ENCODE results near the gene TMEM121. TPM values are rescaled to one million over a fixed set of nuclear protein-coding genes. Genes with fewer than 3 reads are reported as not detected.

TMEM121 gene
- total RNA-seq, 1 experiment from 2014 or later, result 1.0 TPM

DNA sequence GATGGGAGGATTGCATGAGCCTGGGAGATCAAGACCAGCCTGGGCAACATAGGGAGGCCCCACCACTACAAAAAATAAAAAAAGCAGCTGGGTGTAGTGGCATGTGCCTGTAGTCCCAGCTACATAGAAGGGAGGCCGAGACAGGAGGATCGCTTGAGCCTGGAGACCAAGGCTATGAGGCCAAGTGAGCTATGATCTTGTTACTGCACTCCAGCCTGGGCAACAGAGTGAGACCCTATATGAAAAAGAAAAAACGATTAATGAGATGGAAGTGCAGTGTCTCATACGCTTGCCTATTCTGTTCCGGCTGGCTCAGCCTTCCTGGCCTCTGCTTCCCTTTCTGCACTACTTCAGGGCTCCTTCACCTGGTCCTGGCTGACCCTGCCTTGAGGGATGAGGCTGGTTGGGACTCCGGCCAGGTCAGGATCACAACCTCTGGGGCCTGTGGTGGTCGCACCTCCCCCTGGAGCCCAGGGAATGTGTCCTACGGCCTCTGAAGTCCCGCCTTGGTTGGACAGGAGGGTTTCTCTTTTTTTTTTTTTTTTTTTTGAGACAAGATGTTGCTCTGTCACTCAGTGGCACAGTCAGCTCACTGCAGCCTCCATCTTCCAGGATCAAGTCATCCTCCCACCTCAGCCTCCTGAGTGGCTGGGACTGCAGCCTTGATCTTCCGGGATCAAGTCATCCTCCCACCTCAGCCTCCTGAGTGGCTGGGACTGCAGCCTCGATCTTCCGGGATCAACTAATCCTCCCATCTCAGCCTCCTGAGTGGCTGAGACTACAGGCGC lies 24.7 kb upstream of the TMEM121 start:
- Histone ChIP-seq H3K27me3 (ENCODE audit: insufficient read depth, low read depth) (0 out of 2 replicates have a peak, but pooled peaks cover 9% of the 10 kb centered on the region), H2AFZ (no peak overlapping the region), H3K9me3 (ENCODE audit: insufficient read depth, low read depth) (no peaks in the 10 kb centered on the region), H3K4me1 (replicated peaks; ENCODE audit: insufficient read depth) (no peaks in the 10 kb centered on the region), H3K9me2 (ENCODE audit: insufficient read depth) (no peaks in the 10 kb centered on the region), H3K27ac (no peak overlapping the region), H3K79me2 (ENCODE audit: low read depth) (no peaks in the 10 kb centered on the region), H4K20me1 (ENCODE audit: insufficient read depth) (no peaks in the 10 kb centered on the region), H3K4me2 (no peak overlapping the region), H3K36me3 (ENCODE audit: low read depth) (no peaks in the 10 kb centered on the region), H3F3A (ENCODE audit: insufficient read depth, low read depth) (0 out of 2 replicates have a peak, but pooled peaks cover 3% of the 10 kb centered on the region), H3K4me3 (no peak overlapping the region)
- POLR2A ChIA-PET (ENCODE audit: unreplicated experiment), result no interaction called here
- BruUV-seq (replicated peaks), result no TSS peak
- intact Hi-C loops (cut with micrococcal nuclease; ENCODE audit: unreplicated experiment), result no loop called here
- TF ChIP-seq EZH2 (IDR thresholded peaks at IDR 0.05; ENCODE audit: low read depth), result no peak
- TF ChIP-seq, protein P1, sequence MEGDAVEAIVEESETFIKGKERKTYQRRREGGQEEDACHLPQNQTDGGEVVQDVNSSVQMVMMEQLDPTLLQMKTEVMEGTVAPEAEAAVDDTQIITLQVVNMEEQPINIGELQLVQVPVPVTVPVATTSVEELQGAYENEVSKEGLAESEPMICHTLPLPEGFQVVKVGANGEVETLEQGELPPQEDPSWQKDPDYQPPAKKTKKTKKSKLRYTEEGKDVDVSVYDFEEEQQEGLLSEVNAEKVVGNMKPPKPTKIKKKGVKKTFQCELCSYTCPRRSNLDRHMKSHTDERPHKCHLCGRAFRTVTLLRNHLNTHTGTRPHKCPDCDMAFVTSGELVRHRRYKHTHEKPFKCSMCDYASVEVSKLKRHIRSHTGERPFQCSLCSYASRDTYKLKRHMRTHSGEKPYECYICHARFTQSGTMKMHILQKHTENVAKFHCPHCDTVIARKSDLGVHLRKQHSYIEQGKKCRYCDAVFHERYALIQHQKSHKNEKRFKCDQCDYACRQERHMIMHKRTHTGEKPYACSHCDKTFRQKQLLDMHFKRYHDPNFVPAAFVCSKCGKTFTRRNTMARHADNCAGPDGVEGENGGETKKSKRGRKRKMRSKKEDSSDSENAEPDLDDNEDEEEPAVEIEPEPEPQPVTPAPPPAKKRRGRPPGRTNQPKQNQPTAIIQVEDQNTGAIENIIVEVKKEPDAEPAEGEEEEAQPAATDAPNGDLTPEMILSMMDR (conservative IDR thresholded peaks at IDR 0.05), result no peak
- CTCF ChIA-PET, result no interaction called here
- peak in 1 of 2 experiments; percentile 17 for DNase-seq

DNA sequence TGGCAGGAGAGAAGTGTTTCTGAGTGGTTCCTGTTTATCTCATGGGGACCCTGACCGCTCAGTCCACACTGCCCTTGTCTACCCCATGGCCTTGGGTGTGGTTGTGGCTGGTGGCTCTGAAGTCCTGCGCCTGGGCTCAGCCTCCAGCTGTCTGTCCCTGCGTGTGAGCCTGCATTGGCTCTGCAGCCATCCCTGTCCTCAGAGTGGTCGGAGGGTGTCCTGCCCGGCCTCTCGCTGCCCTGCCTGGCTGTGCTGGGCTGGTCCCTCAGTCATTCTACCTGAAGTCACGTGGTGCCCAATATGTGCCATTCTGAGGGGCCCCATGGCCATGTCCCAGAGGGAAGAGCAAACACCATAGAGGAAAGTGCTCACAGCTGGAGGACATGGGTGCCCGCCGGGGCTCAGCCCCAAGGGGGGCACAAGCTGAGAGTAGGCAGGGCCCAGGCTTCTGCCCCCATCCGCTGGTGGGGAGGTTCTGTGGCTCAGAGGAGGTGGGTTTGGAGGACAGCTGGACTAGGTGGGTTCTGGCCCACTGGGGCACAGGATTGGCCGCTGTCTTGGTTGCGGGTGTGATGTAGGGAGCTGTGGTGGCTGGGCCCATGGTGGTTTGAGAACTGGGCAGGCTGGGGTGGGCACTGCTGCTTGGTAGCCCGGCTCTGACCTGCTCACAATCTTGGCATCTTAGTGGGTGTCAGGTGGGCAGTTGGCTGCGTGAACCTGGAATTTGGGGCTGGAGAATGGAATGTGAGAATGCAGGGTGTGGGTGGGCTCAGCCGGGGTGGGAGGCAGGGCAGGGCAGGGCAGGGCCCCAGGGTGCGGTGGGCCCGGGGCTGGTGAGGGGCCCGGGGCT lies 23.7 kb upstream of the TMEM121 start:
- Histone ChIP-seq H3K4me3 (no peak overlapping the region), H3K27ac (no peak overlapping the region), H3K36me3 (ENCODE audit: low read depth) (no peaks in the 10 kb centered on the region), H4K20me1 (ENCODE audit: insufficient read depth) (no peaks in the 10 kb centered on the region), H2AFZ (no peak overlapping the region), H3K9me3 (ENCODE audit: insufficient read depth, low read depth) (no peaks in the 10 kb centered on the region), H3F3A (ENCODE audit: insufficient read depth, low read depth) (0 out of 2 replicates have a peak, but pooled peaks cover 3% of the 10 kb centered on the region), H3K9me2 (ENCODE audit: insufficient read depth) (no peaks in the 10 kb centered on the region), H3K79me2 (ENCODE audit: low read depth) (no peaks in the 10 kb centered on the region), H3K27me3 (ENCODE audit: insufficient read depth, low read depth) (peaks cover 15% of the 10 kb centered on the region; the same call in 1 of the 2 replicates), H3K4me2 (no peak overlapping the region), H3K4me1 (replicated peaks; ENCODE audit: insufficient read depth) (no peaks in the 10 kb centered on the region)
- intact Hi-C loops (cut with micrococcal nuclease; ENCODE audit: unreplicated experiment), result no loop called here
- CTCF ChIA-PET, result no interaction called here
- POLR2A ChIA-PET (ENCODE audit: unreplicated experiment), result no interaction called here
- DNase-seq, result peak in 1 of 2 experiments; percentile 3
- TF ChIP-seq, protein P1 (conservative IDR thresholded peaks at IDR 0.05), result no peak
- no peak for TF ChIP-seq EZH2 (IDR thresholded peaks at IDR 0.05; ENCODE audit: low read depth)
- BruUV-seq (replicated peaks), result no TSS peak

DNA sequence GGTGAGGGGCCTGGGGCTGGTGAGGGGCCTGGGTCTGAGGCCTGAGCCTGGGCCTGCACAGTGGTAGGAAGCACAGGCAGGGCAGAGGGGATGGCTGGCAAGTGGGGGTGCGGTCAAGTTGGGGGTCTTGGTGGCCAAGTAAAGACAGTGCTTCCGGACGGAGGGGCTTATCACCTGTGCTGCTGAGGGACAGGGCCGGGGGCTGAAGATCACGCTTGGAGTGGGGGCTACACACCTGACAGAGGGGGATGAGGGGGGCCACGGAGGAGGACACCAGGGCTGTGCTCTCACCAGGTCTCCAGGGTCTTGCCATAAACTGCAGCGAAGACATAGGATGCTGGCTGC lies 23.1 kb upstream of the TMEM121 start:
- Histone ChIP-seq H3K4me1 (replicated peaks; ENCODE audit: insufficient read depth) (no peaks in the 10 kb centered on the region), H4K20me1 (ENCODE audit: insufficient read depth) (no peaks in the 10 kb centered on the region), H3K9me2 (ENCODE audit: insufficient read depth) (no peaks in the 10 kb centered on the region), H3K79me2 (ENCODE audit: low read depth) (no peaks in the 10 kb centered on the region), H3K4me3 (no peak overlapping the region), H3K27ac (no peak overlapping the region), H3K27me3 (ENCODE audit: insufficient read depth, low read depth) (peaks cover 21% of the 10 kb centered on the region; the same call in 1 of the 2 replicates), H3K36me3 (ENCODE audit: low read depth) (no peaks in the 10 kb centered on the region), H2AFZ (no peak overlapping the region), H3K4me2 (no peak overlapping the region), H3F3A (ENCODE audit: insufficient read depth, low read depth) (0 out of 2 replicates have a peak, but pooled peaks cover 3% of the 10 kb centered on the region), H3K9me3 (ENCODE audit: insufficient read depth, low read depth) (no peaks in the 10 kb centered on the region)
- BruUV-seq (replicated peaks), result no TSS peak
- no peak for TF ChIP-seq EZH2 (IDR thresholded peaks at IDR 0.05; ENCODE audit: low read depth)
- TF ChIP-seq, protein P1 (conservative IDR thresholded peaks at IDR 0.05), result no peak
- ChIA-PET POLR2A (ENCODE audit: unreplicated experiment) (no interaction called here), CTCF (no interaction called here)
- peak in 1 of 2 experiments; percentile 10 for DNase-seq
- intact Hi-C loops (cut with micrococcal nuclease; ENCODE audit: unreplicated experiment), result no loop called here
